NCI-H748 treated with DMSO at 0.1 percent for 48 hours (cell line): Measurements from ENCODE around the gene SRSF2.
"Not testable (repeated sequence)": the region's sequence is repeated elsewhere in the genome, so short reads cannot be mapped to it uniquely, and the experiment has no call there.

Source experiments
- DNase-seq: peaks from one replicate; lab custom pipeline; 2025; lab: John Stamatoyannopoulos, UW

SRSF2 gene

DNA sequence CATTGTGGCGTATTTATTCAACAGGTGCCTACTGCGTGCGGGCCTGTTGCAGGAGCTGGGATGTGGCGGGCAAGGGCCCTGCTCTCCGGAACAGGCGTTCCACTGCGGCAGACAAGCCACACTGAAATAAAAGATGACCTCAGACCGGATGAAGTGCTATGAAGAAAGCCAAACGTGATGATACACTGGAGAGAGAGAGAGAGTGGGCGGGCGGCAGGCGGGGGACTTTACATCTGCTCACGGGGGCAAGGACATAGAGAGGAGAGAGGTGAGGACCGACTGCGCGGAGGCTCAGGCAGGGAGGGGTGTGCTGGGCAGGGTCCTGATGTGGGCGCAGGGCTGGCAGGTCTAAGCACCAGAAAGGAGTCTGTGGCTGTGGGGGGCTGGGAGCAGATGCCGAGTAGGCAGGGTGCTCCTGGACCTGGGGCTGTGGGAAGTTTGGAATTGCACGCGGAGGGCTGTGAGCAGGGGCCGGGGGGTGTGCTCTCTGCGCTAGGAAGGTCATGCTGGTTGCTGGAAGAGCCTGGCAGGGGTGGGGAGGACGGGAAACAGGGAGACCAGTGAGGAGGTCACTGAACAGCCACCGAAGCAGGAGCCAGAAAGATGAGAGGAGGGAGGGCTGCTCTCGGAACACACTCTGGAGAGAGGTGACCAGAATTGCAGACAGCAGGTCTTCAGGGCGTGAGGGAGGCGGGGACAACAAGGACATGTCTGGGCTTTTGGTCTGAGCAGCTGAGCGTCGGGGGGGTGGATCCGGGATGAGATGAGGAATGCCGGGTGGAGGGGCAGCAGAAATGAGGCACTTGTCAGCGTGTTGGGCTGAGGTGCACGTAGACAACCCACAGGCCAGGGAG is 36.3 kb downstream of the SRSF2 start:
- no peak for DNase-seq

DNA sequence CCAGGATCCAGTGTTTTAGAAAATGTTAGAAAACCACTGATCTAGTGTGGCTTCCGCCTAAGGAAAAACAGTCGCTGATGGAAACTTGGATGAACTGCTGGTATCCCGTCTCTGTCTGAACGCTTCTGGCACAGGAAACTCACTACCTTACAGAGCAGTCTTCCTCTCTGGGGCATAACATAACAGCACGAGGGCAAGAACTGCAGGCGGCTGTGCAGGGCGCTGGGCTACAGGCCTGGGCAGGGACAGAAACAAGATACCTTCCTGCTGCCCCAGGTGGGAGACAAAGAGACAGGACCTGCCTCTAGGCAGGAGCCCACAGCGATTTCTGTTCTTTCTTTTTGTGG is 36.9 kb downstream of the SRSF2 start:
- DNase-seq, result no peak

GRCh38 chr17:76698466-76698977 is 38.6 kb downstream of the SRSF2 start:
- DNase-seq, result not testable (repeated sequence)

DNA sequence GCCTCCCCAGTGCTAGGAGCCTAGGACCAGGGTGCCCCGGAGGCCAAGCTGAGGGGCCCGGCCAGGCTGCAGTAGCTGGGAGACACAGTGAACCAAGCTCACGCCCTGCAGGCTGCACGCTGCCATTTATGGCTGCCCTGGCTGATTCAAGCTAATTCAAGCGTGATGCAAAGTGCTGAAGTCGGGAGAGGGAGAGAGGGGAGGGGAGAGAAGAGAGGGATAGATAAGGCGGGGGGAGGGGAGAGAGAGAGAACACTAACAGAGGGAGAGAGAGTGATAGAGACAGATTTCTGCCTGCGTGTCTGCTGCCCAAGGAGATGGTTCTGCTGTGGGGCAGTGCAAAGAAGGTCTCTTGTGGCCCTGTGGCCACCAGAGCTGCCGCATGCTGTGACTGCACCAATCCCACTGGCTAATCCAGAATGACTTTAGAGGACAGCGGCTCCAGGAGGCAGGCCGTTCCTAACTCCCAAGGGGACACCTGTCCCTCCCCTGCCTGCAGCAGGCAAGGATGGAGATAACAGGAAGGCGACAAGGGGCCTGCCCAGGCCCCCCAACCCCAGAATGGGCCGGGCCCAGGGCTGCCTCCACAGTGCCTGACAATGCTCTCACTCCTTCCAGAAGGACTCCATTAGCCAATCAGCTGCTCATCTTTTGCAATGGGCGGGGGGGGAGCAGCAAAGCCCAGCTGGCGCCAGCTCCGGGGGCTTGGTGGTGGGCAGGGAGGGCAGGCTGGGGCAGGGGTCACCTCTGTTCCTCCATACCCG is 39.2 kb downstream of the SRSF2 start:
- DNase-seq, result no peak

DNA sequence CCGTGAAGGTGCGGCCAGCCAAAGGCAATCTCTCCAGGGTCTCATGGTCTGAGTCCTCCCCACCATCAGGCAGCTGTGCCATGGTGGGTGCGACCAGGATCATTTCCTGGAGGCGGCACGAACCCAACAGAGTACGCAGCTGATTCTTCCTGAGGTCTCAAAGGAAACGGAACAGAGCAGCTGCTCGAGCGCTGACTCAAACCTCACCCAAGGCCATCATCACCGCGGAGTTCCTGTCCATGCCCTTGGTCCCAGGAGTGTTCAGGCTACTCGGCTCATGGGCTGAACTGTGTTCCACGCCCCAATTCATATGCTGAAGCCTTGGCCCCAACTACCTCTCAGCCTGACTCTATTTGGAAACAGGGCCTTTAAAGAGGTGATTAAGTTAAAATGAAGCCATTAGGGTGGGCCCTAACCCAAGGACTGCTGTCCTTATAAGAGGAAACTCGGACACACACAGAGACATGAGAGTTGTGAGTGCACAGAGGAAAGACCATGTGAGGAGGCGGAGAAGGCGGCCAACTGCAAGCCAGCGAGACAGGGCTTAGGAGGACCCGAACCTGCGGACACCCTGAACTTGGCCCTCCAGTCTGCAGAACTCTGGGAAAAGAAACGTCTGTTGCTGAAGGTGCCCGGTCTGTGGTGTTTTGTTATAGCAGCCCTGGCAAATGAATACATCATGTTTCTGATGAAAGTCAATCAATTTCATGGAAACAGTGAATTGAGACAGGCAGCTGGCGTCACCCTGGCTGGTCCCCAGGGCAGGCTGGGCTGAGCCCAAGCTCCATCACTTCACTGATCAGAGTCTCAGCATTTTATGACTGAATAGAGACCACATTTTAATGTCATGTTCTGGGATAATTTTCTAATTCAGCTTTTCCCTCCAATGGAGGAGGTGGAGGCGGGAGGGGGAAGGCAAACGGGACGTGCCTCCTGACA is 40.1 kb downstream of the SRSF2 start:
- DNase-seq, result no peak

GRCh38 chr17:76695059-76695831 is 41.9 kb downstream of the SRSF2 start:
- DNase-seq, result no peak

DNA sequence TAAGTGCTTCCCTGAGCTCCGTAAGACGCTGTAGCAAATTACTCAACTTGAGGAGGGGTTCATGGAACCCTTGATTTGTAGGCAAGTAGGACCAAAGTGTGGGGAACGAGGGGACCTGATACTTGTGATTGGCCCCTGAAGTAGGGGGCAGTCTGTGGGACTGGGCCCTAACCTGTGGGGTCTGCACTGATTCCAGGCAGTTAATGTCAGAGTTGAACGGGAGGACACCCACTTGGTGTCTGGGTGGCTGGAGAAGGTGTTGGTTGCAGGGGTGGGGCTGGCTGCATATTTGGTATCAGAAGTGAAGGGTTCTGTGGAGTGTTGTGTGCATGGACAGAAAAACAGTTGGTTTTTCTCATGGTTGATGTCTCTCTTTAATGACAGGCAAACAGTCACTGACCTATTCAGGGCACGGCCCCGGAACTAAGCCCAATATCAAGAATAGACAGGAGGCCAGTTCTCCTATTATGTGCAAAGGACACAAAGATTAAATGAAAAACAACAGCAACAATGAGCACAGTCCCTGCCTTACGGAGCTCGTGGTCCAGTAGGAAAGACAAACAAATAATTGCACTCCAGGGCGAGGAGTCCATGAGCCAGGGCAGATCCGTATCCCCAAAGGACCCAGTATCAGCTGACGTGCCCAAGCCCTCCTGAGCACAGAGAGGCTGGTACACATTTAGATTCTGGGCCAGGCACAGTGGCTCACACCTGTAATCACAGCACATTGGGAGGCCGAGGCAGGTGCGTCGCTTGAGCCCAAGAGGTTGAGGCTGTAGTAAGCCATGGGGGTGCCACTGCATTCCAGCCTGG is 45.5 kb downstream of the SRSF2 start:
- DNase-seq, result no peak

- DNase-seq, result no peak
These were observed 46.4 kb downstream of the SRSF2 start for GRCh38 chr17:76690596-76691280.

DNA sequence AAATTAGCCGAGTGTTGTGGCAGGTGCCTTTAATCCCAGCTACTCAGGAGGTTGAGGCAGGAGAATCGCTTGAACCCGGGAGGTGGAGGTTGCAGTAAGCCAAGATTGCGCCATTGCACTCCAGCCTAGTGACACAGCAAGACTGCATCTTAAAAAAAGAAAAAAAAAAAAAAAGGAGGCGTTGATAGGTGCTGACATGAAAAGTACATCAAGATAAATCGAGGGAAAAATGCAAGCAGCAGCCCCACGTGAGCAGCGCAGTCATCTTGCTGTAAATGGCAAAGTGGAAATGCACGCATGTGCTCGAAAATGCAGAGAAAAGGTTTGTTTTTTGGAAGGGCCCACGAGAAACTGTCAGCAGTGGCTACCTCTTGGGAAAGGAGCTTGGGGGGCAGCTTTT is 47.3 kb downstream of the SRSF2 start:
- DNase-seq, result no peak

GRCh38 chr17:76688165-76688622 is 48.9 kb downstream of the SRSF2 start:
- DNase-seq, result no peak

- no peak for DNase-seq
These were observed 49.6 kb downstream of the SRSF2 start for GRCh38 chr17:76687298-76688164.

- no peak for DNase-seq
These were observed 50.4 kb downstream of the SRSF2 start for GRCh38 chr17:76686538-76687297.

GRCh38 chr17:76685846-76686245 is 51.3 kb downstream of the SRSF2 start:
- DNase-seq, result no peak

- DNase-seq, result no peak
These were observed 51.8 kb downstream of the SRSF2 start for GRCh38 chr17:76685366-76685765.

DNA sequence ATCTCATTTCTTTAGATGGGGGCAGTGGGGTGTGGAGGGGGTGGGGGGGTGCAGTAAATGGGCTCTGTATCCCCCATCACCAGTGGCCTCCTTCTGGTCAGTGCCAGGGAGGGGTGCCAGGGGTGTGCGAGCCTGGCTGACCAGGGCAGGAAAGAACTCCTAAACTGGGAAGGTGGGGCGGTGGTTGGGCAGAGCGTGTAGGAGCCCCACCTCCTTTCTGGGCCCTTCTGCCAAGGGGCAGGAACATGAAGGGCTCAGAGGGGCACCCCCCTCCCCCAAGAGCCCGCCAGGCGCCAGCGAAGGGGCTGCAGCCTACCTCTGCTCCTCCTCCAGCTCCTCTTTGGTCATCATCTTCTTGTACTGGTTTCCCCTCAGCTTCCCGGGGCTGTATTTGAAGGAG is 52.4 kb downstream of the SRSF2 start:
- no peak for DNase-seq
